Nephron (organoid): ENCODE results near the gene ADGRD1.

Source experiments
- H3K27ac Mint-ChIP-seq, 3 experiments: 2 replicates each; pipeline ENCODE4 v1.8.0; 2020; ENCODE audit warnings: mixed read lengths in 3 of 3, mild to moderate bottlenecking in 2 of 3, moderate library complexity in 1 of 3
- H3K27me3 Mint-ChIP-seq: 2 replicates; pipeline ENCODE4 v1.8.0; 2021; ENCODE audit warnings: low read depth, mild to moderate bottlenecking, moderate library complexity, mixed read lengths
- H3K36me3 Mint-ChIP-seq: 2 replicates; pipeline ENCODE4 v1.8.0; 2020; ENCODE audit warnings: low read depth, mixed read lengths
- H3K4me1 Mint-ChIP-seq: 2 replicates; pipeline ENCODE4 v1.8.0; 2020; ENCODE audit warnings: mixed read lengths
- H3K4me3 Mint-ChIP-seq, 3 experiments: 2 replicates each; pipeline ENCODE4 v1.8.0; 2020; ENCODE audit warnings: mild to moderate bottlenecking in 3 of 3, mixed read lengths in 3 of 3, moderate library complexity in 2 of 3
- H3K9me3 Mint-ChIP-seq: 2 replicates; pipeline ENCODE4 v1.8.0; 2020; ENCODE audit warnings: mixed read lengths
- CTCF ChIP-seq, 3 experiments: fragments of 200-600 bp; sonication (generic); IDR thresholded peaks; one replicate each; pipeline ENCODE4 v1.5.0; 2021; ENCODE audit warnings: antibody characterized with exemption in 3 of 3; ENCODE audit not compliant: unreplicated experiment in 3 of 3

Gene ADGRD1

DNA sequence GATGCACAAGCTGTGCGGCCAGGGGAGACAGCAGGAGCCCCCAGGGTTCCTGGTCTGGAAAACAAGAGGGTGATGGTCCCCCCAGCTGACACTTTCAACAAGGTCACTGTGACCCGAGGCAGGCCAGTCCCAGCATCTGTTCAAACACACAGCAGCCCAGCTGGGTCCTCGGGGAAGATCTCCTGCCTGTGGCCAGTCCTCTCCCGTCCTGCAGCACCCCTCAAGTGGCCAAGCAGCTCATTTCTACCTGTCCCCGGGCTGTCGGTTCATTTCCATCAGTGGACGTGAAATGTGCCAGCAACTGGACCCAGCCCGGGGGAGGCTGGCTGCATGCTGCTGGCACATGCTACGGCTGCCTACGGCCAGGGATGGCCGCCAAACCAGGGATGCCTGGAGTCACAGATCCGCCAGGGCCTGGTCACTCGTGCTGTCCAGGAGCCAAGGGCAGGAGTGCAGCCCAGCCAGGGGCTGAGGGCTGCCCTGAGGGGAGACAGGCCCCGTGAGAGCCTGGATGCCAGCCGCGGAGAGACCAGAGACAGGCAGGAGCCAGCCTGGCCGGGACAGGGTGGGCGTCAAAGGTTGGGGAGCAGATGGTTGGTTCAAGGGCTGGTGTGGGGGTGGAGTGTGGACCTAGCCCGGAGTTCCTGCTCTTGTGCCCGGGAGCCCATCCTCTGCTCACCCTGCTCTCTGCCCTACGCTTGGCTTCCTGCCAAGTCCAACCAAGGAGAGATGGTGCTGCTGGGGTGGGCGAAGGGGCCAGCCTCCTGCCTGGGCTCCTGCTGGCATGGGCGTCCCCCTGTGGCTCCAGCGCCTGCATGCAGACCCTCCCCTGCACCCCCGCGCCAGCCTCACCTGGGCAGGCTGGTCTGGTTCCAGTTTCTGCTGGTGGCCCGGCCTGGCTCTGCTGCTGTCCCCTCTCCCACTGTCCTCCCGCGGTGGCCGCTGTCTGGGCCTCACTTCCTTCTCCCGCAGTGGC is 143.8 kb downstream of the ADGRD1 start:
- H3K4me1 Mint-ChIP-seq, result no peaks in the 10 kb centered on the region
- peaks cover 7% of the 10 kb centered on the region for H3K9me3 Mint-ChIP-seq
- TF ChIP-seq CTCF (IDR thresholded peaks at IDR 0.05; ENCODE audit: unreplicated experiment in 3 of 3), result no peak
- peaks cover 12% of the 10 kb centered on the region for H3K27me3 Mint-ChIP-seq
- H3K36me3 Mint-ChIP-seq, result no peaks in the 10 kb centered on the region
- H3K4me3 Mint-ChIP-seq, result no peak overlapping the region
- H3K27ac Mint-ChIP-seq, result no peak overlapping the region

DNA sequence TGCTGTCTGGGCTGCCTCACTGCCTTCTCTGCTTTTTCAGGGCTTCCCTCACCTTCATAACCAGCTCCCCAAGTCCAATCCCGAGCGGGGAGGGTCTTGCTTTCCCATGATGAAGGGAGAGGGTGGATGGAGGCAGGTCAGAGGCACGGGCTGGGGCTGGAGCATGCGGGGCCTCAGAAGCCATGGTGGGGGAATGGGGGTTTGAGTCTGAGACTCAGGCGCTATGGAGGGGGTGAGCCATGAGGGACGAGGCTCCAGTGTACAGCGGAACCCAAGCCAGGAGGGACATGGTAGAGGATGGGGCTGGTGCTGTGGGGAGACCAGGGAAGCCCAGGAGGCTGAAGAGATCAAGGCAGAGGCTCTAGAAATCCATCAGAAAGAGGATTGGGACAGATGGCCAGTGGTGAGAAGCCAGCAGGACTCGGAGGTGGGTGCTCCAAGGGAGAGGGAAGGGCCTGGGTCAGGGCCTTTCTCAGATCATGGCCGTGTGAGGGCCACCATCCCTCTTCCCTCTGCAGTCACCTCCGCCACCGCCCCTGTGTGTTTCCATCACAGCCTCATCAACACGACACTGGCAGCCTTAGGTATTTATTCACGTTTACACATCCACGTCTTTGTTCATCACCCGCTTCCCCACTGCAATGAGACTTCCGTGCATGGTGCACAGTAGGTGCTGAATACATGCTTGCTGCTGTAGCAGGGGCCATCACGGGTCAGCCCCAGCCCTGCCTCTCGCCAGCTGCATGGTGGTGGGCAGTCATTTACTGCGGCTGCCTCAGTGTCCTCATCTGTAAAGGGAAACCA is 144.7 kb downstream of the ADGRD1 start:
- no peak overlapping the region for H3K27ac Mint-ChIP-seq
- peaks cover 12% of the 10 kb centered on the region for H3K27me3 Mint-ChIP-seq
- H3K9me3 Mint-ChIP-seq, result peaks cover 7% of the 10 kb centered on the region
- no peaks in the 10 kb centered on the region for H3K36me3 Mint-ChIP-seq
- H3K4me3 Mint-ChIP-seq, result no peak overlapping the region
- no peak for TF ChIP-seq CTCF (IDR thresholded peaks at IDR 0.05; ENCODE audit: unreplicated experiment in 3 of 3)
- H3K4me1 Mint-ChIP-seq, result no peaks in the 10 kb centered on the region

- H3K27me3 Mint-ChIP-seq, result peaks cover 12% of the 10 kb centered on the region
- H3K4me3 Mint-ChIP-seq, result no peak overlapping the region
- H3K27ac Mint-ChIP-seq, result no peak overlapping the region
These were observed 146.4 kb downstream of the ADGRD1 start for GRCh38 chr12:131100031-131100674.

DNA sequence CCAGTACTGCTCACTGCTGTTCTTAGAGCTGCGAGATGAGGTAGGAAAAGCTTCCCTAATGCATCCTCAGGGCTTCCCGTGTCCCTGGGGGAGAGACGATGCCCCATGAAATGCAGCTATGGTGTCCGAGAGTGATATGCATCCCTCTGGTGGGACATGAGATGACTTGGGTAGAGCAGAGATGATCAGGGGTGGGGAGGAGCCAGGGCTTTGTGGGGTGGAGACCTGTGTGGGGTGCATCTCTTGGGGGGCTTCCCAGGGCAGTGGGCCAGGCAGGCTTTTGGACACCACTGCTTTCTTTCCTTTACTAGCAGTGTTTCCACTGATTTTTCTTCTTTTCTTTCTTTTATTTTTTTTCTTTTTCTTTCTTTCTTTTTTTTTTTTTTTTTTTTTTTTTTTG is 147.3 kb downstream of the ADGRD1 start:
- Mint-ChIP-seq H3K9me3 (peaks cover 7% of the 10 kb centered on the region), H3K36me3 (no peaks in the 10 kb centered on the region), H3K4me1 (peaks cover 13% of the 10 kb centered on the region)

More at GRCh38 chr12:131100031-131100674, 146.4 kb downstream of the ADGRD1 start:
- Mint-ChIP-seq H3K4me1 (peaks cover 7% of the 10 kb centered on the region), H3K9me3 (peaks cover 7% of the 10 kb centered on the region), H3K36me3 (no peaks in the 10 kb centered on the region)
- no peak for TF ChIP-seq CTCF (IDR thresholded peaks at IDR 0.05; ENCODE audit: unreplicated experiment in 3 of 3)

More for the DNA sequence above, 147.3 kb downstream of the ADGRD1 start:
- H3K27me3 Mint-ChIP-seq, result peaks cover 10% of the 10 kb centered on the region
- no peak for TF ChIP-seq CTCF (IDR thresholded peaks at IDR 0.05; ENCODE audit: unreplicated experiment in 3 of 3)
- no peak overlapping the region for H3K4me3 Mint-ChIP-seq
- H3K27ac Mint-ChIP-seq, result no peak overlapping the region
